Brain pericyte (primary cell): ENCODE data around the gene ABHD16A.
"Not testable (repeated sequence)": the region's sequence is repeated elsewhere in the genome, so short reads cannot be mapped to it uniquely, and the experiment has no call there.

Experiments used
- DNase-seq: peaks from one replicate; pipeline ENCODE4 v3.0.0-alpha.2; 2012; ENCODE audit warnings: low read depth, low spot score

The ABHD16A gene

GRCh38 chr6:31715022-31715958, 12.2 kb upstream of the ABHD16A start, which contains the start of gene LY6G6D:
LY6G6D (plus strand) TSS chr6:31715348; CDS start chr6:31715356, 8 bp downstream.
- no peak for DNase-seq

GRCh38 chr6:31713991-31714684, 11.0 kb upstream of the ABHD16A start:
- DNase-seq: no peak

- no peak for DNase-seq
Observed at GRCh38 chr6:31713465-31713864, 10.3 kb upstream of the ABHD16A start.

GRCh38 chr6:31712296-31712695, 9.2 kb upstream of the ABHD16A start:
- DNase-seq: no peak

- DNase-seq: no peak
Observed at GRCh38 chr6:31711233-31711632, 8.1 kb upstream of the ABHD16A start.

- DNase-seq: no peak
Observed at GRCh38 chr6:31710523-31711219, 7.5 kb upstream of the ABHD16A start.

- DNase-seq: not testable (repeated sequence)
Observed at GRCh38 chr6:31709157-31709556, 6.0 kb upstream of the ABHD16A start.

GRCh38 chr6:31708224-31708623, 5.1 kb upstream of the ABHD16A start:
- no peak for DNase-seq

- DNase-seq: no peak
Observed at GRCh38 chr6:31707701-31708100, 4.6 kb upstream of the ABHD16A start.

GRCh38 chr6:31706599-31706998, 3.5 kb upstream of the ABHD16A start, which contains the start of gene LY6G6F:
LY6G6F (plus strand) TSS chr6:31706866; CDS start chr6:31706907, 41 bp downstream.
- DNase-seq: no peak

- DNase-seq: no peak
Observed at GRCh38 chr6:31705931-31706330, 2.8 kb upstream of the ABHD16A start.

GRCh38 chr6:31702405-31702818, 712 bp downstream of the ABHD16A start:
- no peak for DNase-seq

- no peak for DNase-seq
Observed at GRCh38 chr6:31701666-31702404, 1.3 kb downstream of the ABHD16A start.

GRCh38 chr6:31700740-31701401, 2.3 kb downstream of the ABHD16A start:
- no peak for DNase-seq

GRCh38 chr6:31697555-31697954, 5.6 kb downstream of the ABHD16A start:
- DNase-seq: no peak

GRCh38 chr6:31693535-31693934, 9.6 kb downstream of the ABHD16A start:
- no peak for DNase-seq

- DNase-seq: no peak
Observed at GRCh38 chr6:31692886-31693285, 10.2 kb downstream of the ABHD16A start.

- no peak for DNase-seq
Observed at GRCh38 chr6:31692353-31692752, 10.8 kb downstream of the ABHD16A start.

GRCh38 chr6:31691564-31692108, 11.5 kb downstream of the ABHD16A start:
- DNase-seq: no peak

GRCh38 chr6:31691078-31691463, 12.1 kb downstream of the ABHD16A start:
- no peak for DNase-seq
